RWPE2 (cell line): ENCODE measurements around the gene EFCAB11.

Source experiments
- ATAC-seq: fragments of 200-7000 bp; cut with Tn5 transposase; 3 replicates; pipeline ENCODE4 v1.9.1; 2021; ENCODE audit warnings: low read depth
- DNase-seq: peaks from one replicate; pipeline ENCODE4 v3.0.0-alpha.2; 2020; ENCODE audit warnings: low spot score
- H3K27ac ChIP-seq: fragments of 450-650 bp; 2 replicates; pipeline ENCODE4 v1.5.1; 2017; ENCODE audit warnings: mild to moderate bottlenecking; ENCODE audit not compliant: poor library complexity, severe bottlenecking
- H3K27me3 ChIP-seq: fragments of 250-450 bp; sonication (Bioruptor Pico); 2 replicates; pipeline ENCODE4 v1.5.1; 2021; ENCODE audit warnings: mild to moderate bottlenecking, moderate library complexity; ENCODE audit not compliant: insufficient read depth, poor library complexity, severe bottlenecking
- H3K36me3 ChIP-seq: fragments of 250-450 bp; sonication (Bioruptor Pico); 2 replicates; pipeline ENCODE4 v1.5.1; 2020; ENCODE audit warnings: low read depth, mild to moderate bottlenecking, moderate library complexity
- H3K4me1 ChIP-seq: fragments of 250-450 bp; sonication (Bioruptor Pico); 2 replicates; pipeline ENCODE4 v1.5.1; 2021; ENCODE audit warnings: mild to moderate bottlenecking, moderate library complexity; ENCODE audit not compliant: insufficient read depth, poor library complexity, severe bottlenecking
- H3K4me3 ChIP-seq: fragments of 250-450 bp; sonication (Bioruptor Pico); 2 replicates; pipeline ENCODE4 v1.5.1; 2021; ENCODE audit warnings: mild to moderate bottlenecking, moderate library complexity; ENCODE audit not compliant: severe bottlenecking
- H3K9me3 ChIP-seq: fragments of 250-450 bp; sonication (Bioruptor Pico); 2 replicates; pipeline ENCODE4 v1.5.1; 2021; ENCODE audit warnings: mild to moderate bottlenecking, moderate library complexity; ENCODE audit not compliant: severe bottlenecking
- CTCF ChIP-seq: fragments of 450-650 bp; IDR thresholded peaks from one replicate; pipeline ENCODE4 v1.5.1; 2017; ENCODE audit warnings: mild to moderate bottlenecking, moderate library complexity; ENCODE audit not compliant: poor library complexity, severe bottlenecking

The EFCAB11 gene

GRCh38 chr14:89856871-89857345 lies 97.6 kb downstream of the EFCAB11 start:
- no peak for DNase-seq
- H3K36me3 ChIP-seq, result no peaks in the 10 kb centered on the region
- ATAC-seq, result no peak
- H3K9me3 ChIP-seq, result no peaks in the 10 kb centered on the region
- H3K4me3 ChIP-seq, result no peak overlapping the region
- H3K27me3 ChIP-seq, result no peaks in the 10 kb centered on the region
- H3K27ac ChIP-seq, result peak overlapping the region; percentile 32
- peaks cover 22% of the 10 kb centered on the region for H3K4me1 ChIP-seq
- TF ChIP-seq CTCF, result no peak

- no peak for DNase-seq
- Histone ChIP-seq H3K9me3 (no peaks in the 10 kb centered on the region), H3K4me1 (peaks cover 22% of the 10 kb centered on the region), H3K4me3 (no peak overlapping the region), H3K27ac (peak overlapping the region; percentile 32), H3K27me3 (no peaks in the 10 kb centered on the region), H3K36me3 (no peaks in the 10 kb centered on the region)
- ATAC-seq, result peak; percentile 51; the same call in 2 of the 3 replicates
- TF ChIP-seq CTCF, result no peak
These were observed 98.4 kb downstream of the EFCAB11 start for GRCh38 chr14:89855961-89856656.

DNA sequence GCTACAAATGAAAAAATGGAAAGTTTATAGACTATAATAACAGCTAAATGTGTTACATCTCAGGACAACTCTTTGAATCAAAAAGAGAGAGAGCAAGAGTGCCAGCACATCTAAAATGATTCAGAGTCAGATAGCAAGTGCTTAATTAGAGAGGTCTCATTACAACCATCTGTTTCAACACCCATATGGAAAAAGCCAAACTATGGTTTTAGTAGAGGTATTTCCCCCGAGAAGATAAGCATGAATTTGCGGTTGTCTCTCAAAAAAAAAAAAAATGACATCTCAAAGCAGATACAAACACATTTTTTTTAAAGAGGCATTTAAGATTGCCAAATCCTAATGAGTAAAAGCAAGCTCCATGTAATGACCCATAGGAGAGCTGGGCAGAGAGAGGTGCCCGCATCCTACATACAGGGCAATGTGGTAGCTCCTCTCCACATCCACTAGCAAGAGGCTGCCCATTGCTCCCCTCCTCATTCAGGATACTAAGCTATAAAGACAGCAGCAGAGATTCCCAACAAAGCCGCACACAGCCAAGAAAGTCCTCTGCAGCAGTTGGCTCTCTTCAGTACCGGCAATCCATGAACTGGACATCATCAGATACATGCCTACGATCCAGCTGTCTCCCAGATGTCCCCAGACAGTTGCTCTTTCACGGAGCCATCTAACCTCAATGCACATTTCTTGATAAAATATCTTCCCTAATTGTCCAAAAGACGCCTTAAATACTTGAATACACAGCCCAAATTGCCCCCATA lies 100.4 kb downstream of the EFCAB11 start:
- TF ChIP-seq CTCF, result no peak
- DNase-seq, result no peak
- Histone ChIP-seq H3K27me3 (no peaks in the 10 kb centered on the region), H3K4me3 (no peak overlapping the region), H3K4me1 (peaks cover 22% of the 10 kb centered on the region), H3K36me3 (no peaks in the 10 kb centered on the region), H3K9me3 (no peaks in the 10 kb centered on the region), H3K27ac (no peak overlapping the region)
- no peak for ATAC-seq

- Histone ChIP-seq H3K36me3 (no peaks in the 10 kb centered on the region), H3K9me3 (no peaks in the 10 kb centered on the region), H3K27me3 (no peaks in the 10 kb centered on the region), H3K4me3 (no peak overlapping the region), H3K4me1 (peaks cover 6% of the 10 kb centered on the region), H3K27ac (no peak overlapping the region)
- ATAC-seq, result no peak
- no peak for DNase-seq
- TF ChIP-seq CTCF, result no peak
These were observed 103.4 kb downstream of the EFCAB11 start for GRCh38 chr14:89851106-89851505.
